Hepatocyte (in vitro differentiated cells): Measurements from ENCODE around the gene BICDL1. TPM values are rescaled to one million over a fixed set of nuclear protein-coding genes. Genes with fewer than 3 reads are reported as not detected.

Experiments used
- DNase-seq: peaks from one replicate; pipeline ENCODE4 v3.0.0-alpha.2; 2016; ENCODE audit warnings: low spot score
- H2AFZ ChIP-seq: fragments of 200-600 bp; sonication (generic); 2 replicates; pipeline ENCODE4 v1.6.0; 2016; ENCODE audit warnings: antibody characterized with exemption, mild to moderate bottlenecking
- H3K27ac ChIP-seq: fragments of 200-600 bp; sonication (generic); 2 replicates; pipeline ENCODE4 v1.5.1; 2016; ENCODE audit warnings: mild to moderate bottlenecking
- H3K27me3 ChIP-seq: fragments of 200-600 bp; sonication (generic); 2 replicates; pipeline ENCODE4 v1.6.1; 2016
- H3K36me3 ChIP-seq: fragments of 200-600 bp; sonication (generic); replicated peaks from 2 replicates; pipeline ENCODE4 v1.5.1; 2016; ENCODE audit warnings: low read depth; ENCODE audit not compliant: insufficient read depth
- H3K4me1 ChIP-seq: fragments of 200-600 bp; sonication (generic); 2 replicates; pipeline ENCODE4 v1.5.1; 2016; ENCODE audit warnings: mild to moderate bottlenecking, moderate library complexity; ENCODE audit not compliant: insufficient read depth
- H3K4me2 ChIP-seq: fragments of 200-600 bp; sonication (generic); 2 replicates; pipeline ENCODE4 v1.6.0; 2016
- H3K4me3 ChIP-seq: fragments of 200-600 bp; sonication (generic); 2 replicates; pipeline ENCODE4 v1.5.1; 2016; ENCODE audit warnings: mild to moderate bottlenecking
- H3K79me2 ChIP-seq: fragments of 200-600 bp; sonication (generic); 2 replicates; pipeline ENCODE4 v1.6.0; 2017; ENCODE audit warnings: mild to moderate bottlenecking
- H3K9me2 ChIP-seq: fragments of 200-600 bp; sonication (generic); replicated peaks from 2 replicates; pipeline ENCODE4 v1.6.0; 2017; ENCODE audit warnings: mild to moderate bottlenecking; ENCODE audit not compliant: insufficient read depth
- H3K9me3 ChIP-seq: fragments of 200-600 bp; sonication (generic); 2 replicates; pipeline ENCODE4 v1.5.1; 2016; ENCODE audit warnings: low read depth, mild to moderate bottlenecking
- H4K20me1 ChIP-seq: fragments of 200-600 bp; sonication (generic); 2 replicates; pipeline ENCODE4 v1.6.0; 2016; ENCODE audit warnings: mild to moderate bottlenecking; ENCODE audit not compliant: insufficient read depth, poor library complexity, severe bottlenecking
- CTCF ChIP-seq: fragments of 200-600 bp; sonication (generic); IDR thresholded peaks from 2 replicates; pipeline ENCODE4 v1.5.1; 2016; ENCODE audit warnings: antibody characterized with exemption, mild to moderate bottlenecking; ENCODE audit not compliant: poor library complexity
- EZH2 ChIP-seq: fragments of 200-600 bp; sonication (generic); IDR thresholded peaks from 2 replicates; pipeline ENCODE4 v1.6.1; 2016; ENCODE audit warnings: antibody characterized with exemption, mild to moderate bottlenecking, borderline replicate concordance
- EZH2phosphoT487 ChIP-seq: fragments of 200-600 bp; sonication (generic); IDR thresholded peaks from one replicate; pipeline ENCODE4 v1.6.1; 2018; ENCODE audit warnings: antibody characterized with exemption, mild to moderate bottlenecking, low read depth, moderate library complexity; ENCODE audit not compliant: unreplicated experiment, severe bottlenecking
- WGBS: methylation state at CpG from one replicate; pipeline ENCODE4 v1.1.6; 2016; ENCODE audit warnings: low lambda C conversion rate; ENCODE audit errors: missing lambda C conversion rate; 5-methylcytosine and 5-hydroxymethylcytosine counted together
- polyA plus RNA-seq: library from polyadenylated mRNA; unstranded; fragments of >200 nt; fragmentation: Nextera tagmentation; extraction: Ambion mirVana; gene quantifications from 2 replicates; pipeline ENCODE4 v1.2.1, GENCODE V29; 2016
- total RNA-seq: library from RNA; depleted of rRNA; stranded (reverse); fragments of >200 nt; gene quantifications from 2 replicates; pipeline ENCODE4 v1.2.3, GENCODE V29; 2014

BICDL1 gene
- total and polyA plus RNA-seq, 2 experiments from 2014 or later = 10.6 to 21.9 TPM

- no peaks in the 10 kb centered on the region for H4K20me1 ChIP-seq
- 88% methylated on average over 2 of the region's 2 CpGs for WGBS
Observed at GRCh38 chr12:120126635-120127005, 137.6 kb downstream of the BICDL1 start.

GRCh38 chr12:120130011-120130410 is 141.0 kb downstream of the BICDL1 start:
- Histone ChIP-seq H3K36me3 (no peaks in the 10 kb centered on the region), H3K79me2 (no peaks in the 10 kb centered on the region)
- WGBS = 95% methylated on average over 6 of the region's 6 CpGs

More at GRCh38 chr12:120126635-120127005, 137.6 kb downstream of the BICDL1 start:
- Histone ChIP-seq H3K4me3 (no peak overlapping the region), H3K27me3 (no peaks in the 10 kb centered on the region), H3K79me2 (no peaks in the 10 kb centered on the region), H3K9me3 (no peaks in the 10 kb centered on the region), H3K9me2 (no peaks in the 10 kb centered on the region), H2AFZ (no peak overlapping the region), H3K36me3 (no peaks in the 10 kb centered on the region), H3K4me1 (no peaks in the 10 kb centered on the region), H3K27ac (no peak overlapping the region), H3K4me2 (no peak overlapping the region)
- no peak for DNase-seq
- TF ChIP-seq EZH2 (no peak), EZH2phosphoT487 (no peak), CTCF (no peak)

GRCh38 chr12:120131116-120131515 is 142.1 kb downstream of the BICDL1 start:
- H3K9me2 ChIP-seq = no peaks in the 10 kb centered on the region
- DNase-seq = no peak
- 100% methylated on average over 15 of the region's 15 CpGs for WGBS
- H3K9me3 ChIP-seq = no peaks in the 10 kb centered on the region
- H2AFZ ChIP-seq = no peak overlapping the region
- no peaks in the 10 kb centered on the region for H3K27me3 ChIP-seq
- no peak overlapping the region for H3K4me3 ChIP-seq
- H3K79me2 ChIP-seq = no peaks in the 10 kb centered on the region
- H3K4me2 ChIP-seq = no peak overlapping the region
- H3K4me1 ChIP-seq = no peaks in the 10 kb centered on the region
- TF ChIP-seq EZH2 = no peak
- no peak for TF ChIP-seq EZH2phosphoT487
- TF ChIP-seq CTCF = no peak
- no peaks in the 10 kb centered on the region for H4K20me1 ChIP-seq
- H3K36me3 ChIP-seq = no peaks in the 10 kb centered on the region
- H3K27ac ChIP-seq = no peak overlapping the region

More at GRCh38 chr12:120130011-120130410, 141.0 kb downstream of the BICDL1 start:
- Histone ChIP-seq H3K4me3 (no peak overlapping the region), H4K20me1 (no peaks in the 10 kb centered on the region), H3K4me2 (no peak overlapping the region), H3K27me3 (no peaks in the 10 kb centered on the region), H3K4me1 (no peaks in the 10 kb centered on the region), H3K9me2 (no peaks in the 10 kb centered on the region), H3K9me3 (no peaks in the 10 kb centered on the region), H3K27ac (no peak overlapping the region), H2AFZ (no peak overlapping the region)
- no peak for TF ChIP-seq CTCF
- TF ChIP-seq EZH2phosphoT487 = no peak
- DNase-seq = no peak
